HG03457 (cell line): ENCODE data around the gene PLXDC1.

Experiments
- ATAC-seq: cut with Tn5 transposase; IDR thresholded peaks from one replicate; pipeline ENCODE4 v1.9.1; 2021; ENCODE audit warnings: moderate number of reproducible peaks; ENCODE audit not compliant: unreplicated experiment

The PLXDC1 gene

DNA sequence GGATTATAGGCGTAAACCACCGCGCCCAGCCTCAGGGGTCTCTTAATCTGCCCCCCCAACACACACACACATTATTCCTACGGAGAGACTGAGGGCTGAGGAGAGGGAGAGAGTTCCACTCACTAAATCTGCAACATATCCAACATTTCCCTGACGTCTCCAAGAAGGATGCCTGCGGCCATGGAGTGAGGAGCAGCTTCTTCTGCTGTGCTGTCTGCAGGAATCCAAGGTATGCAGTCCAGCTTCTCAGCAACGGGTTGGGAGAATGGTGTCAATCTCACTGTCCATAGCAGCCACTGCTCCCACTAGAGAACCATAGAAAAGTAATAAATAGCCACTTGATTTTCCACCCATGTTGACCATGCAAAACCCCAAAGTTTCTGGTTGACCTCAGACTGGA lies 5.1 kb upstream of the PLXDC1 start:
- ATAC-seq, result no peak

DNA sequence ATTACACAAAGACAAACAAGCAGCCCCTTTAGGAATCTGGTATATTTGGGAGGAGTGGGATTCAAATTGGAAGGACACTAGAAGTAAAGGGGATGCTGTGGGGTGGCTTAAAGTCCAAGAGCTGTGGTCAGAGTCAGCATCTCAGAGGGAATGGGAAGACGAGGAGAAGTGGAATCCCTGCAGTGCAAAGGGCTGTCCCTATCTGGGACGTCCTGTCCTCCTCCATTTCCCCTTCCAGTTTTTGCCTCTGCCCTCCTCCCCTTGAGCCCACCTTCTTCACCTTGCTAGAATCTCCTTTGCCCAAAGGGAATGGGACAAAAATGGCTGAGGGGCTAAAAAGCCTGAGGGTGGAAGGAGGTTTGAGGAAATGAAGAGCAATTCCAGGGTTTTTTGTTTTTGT lies 4.2 kb upstream of the PLXDC1 start:
- ATAC-seq, result no peak

DNA sequence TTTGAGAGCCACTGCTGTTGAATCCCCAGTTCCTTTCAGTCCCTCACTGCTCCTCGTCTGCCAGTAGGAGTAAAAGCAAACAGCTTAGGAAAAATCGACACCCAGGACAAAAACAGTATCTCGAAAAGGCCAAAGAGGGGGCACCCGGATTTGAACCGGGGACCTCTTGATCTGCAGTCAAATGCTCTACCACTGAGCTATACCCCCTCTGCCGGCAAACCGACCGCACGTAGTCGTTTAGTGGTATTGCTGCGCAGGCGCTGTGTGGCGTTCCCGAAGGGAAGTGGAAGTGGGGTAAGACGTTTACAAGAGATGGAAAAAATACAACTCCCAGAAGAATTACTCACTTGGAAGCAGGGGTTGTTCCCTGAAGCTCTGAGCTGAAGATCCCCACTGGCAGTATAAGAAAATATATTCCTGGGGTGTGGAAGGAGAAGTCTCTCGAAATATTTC lies 2.2 kb upstream of the PLXDC1 start:
- ATAC-seq, result no peak

DNA sequence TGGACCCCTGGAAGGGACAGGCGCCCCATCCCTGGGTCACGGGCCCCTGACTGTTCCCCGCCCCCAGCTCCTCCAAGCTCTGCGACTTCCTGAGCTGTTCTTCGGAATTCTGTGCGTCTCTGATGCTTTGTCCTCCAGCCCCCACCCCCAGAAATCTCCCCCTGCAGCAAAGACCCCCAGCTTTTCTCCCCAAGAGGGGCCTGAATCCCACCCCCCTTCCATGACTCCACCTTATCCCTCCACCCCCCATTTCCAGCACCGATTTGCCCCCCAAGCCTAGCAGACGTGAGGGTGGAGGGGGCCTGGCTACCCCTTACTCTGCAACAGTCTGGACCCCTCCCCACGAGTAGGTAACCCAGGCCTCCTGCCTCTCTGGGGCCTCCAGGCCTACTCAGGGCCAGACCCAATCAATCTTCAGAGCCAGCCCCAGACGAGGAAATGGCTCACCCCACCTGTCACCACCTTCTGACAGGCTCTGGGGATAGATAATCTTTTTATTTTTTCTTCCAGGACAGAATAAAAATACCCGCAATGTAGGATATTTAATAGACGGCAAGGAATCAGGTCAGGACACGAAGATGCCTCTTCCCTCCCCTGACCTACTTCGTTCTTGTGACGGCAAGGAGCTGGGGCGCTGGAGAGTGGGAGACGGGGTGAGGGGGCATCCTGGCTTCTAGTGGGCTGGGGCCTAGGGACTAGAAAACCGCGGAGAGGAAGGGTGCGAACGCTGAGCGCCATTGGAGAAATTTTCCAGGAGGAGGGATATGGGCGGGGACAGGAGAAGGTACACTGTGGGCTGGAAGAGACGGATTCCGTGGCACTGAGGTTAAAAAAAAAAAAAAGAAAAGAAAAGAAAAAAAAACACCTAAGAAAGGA lies 744 bp upstream of the PLXDC1 start:
- ATAC-seq, result no peak

DNA sequence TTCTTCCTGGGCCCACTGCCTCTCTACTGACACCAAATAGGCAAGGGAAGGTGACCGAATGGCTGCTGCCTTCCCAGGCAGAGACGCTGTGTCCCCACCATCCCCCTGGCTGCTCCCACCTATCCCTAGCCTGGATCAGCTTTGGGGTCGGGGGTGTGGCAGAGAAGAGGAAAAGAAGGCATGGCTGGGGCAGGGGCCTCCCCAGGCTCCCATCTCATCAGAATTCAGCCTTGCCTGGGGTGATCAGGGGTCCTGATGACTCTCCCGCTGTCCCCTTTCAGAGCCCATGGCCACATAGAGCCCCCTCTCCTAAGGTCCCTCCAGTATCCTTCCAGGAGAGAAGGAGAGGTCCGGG lies 665 bp downstream of the PLXDC1 start:
- ATAC-seq, result no peak

DNA sequence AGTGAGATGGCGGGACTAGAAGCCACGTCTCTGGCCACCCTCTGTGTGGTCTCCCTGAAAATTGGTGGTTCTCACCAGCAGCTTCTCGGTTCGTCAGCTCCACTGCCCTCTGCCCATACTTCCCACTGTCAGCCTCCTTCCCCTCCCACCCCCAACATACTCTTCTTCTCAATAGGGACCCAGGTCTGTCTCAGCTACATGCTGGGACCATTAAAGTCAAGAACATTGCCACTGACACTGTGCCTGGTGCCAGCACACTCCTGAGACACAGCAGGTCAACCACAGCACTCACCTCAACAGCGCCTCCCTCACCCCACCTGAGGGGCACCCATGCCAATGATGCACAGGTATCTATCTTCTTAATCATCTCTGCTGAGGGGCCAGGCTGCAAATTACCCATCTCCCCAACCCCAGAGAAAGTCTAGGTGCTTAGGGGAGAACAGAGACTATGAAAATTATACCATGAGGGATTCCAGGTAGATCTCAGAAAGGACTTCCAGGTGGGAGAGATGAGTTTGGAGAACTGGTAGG lies 1.3 kb downstream of the PLXDC1 start:
- no peak for ATAC-seq

DNA sequence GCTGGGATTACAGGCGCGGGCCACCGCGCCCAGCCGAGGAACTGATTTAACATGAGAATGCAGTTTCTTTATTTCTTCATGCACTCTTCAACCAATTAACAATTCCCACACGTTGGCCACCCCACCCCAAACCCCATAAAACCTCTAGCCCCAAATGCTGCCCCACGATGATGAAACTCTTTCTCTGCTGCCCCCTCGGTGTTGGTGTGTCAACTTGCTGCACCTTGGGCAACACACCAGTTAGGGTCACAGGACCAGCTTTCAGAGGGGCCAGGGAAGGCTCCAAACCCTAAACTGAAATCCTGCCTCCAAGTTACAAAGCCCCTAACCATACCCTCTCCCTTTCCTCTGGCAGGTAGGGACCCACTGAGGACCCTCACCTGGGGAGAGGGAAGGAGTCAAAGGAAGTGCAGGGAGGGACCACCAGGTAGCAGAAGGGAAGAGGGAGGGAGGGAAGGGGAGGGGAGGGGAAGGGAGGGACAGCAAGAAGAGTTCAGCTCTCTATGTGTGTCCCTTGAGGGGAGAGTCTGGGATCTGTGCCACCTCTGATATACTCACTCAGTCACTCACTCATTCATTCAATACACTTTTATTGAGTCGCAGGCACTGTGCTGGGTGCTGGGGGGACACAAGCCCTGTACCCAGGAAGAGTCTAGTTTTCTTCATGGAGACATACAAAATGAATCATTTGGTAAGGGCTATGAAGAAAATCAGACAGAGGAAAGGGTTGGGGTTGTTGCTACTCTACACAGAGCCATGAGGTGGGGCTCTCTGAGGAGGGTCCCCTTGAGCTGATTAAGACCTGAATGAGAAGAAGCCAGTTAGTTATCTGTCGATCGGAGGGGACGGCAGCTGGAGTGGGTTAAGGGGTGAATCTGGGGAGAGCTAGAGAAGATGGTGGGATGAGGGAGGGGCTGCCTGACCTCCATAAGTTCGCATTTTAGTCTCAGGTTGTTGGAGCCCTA lies 3.9 kb downstream of the PLXDC1 start:
- ATAC-seq, result no peak

DNA sequence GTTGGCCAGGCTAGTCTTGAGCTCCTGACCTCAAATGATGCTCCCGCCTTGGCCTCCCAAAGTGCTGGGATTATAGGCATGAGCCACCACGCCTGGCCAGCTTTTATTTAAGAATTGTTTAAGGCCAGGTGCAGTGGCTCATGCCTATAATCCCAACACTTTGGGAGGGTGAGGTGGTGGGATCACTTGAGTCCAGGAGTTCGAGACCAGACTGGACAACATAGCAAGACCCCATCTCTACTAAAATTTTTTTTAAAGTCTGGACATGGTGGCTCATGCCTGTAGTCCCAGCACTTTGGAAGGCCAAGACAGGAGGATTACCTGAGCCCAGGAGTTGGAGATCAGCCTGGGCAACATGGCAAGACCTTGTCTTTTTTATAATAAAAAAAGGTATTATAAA lies 5.2 kb downstream of the PLXDC1 start:
- ATAC-seq, result no peak

DNA sequence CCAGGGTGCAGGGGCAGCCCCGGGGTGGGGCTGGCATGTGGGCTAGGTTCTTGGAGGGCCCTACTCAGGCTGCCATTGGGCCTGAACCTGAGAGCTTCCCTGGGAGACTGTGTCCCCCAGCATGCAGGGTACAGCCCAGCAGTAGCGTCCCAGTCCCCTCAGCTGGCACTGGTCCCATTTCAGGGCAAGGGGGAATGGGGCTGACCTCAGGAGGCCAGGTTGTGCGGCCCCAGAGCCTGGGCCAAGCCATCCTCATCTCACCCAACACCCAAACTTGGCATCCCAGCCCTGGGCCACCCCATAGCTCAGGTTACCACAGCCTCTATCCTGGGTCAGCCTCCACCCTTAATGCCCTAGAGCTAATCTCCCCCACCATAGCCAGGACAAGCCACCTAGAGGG lies 6.3 kb downstream of the PLXDC1 start:
- ATAC-seq, result no peak

DNA sequence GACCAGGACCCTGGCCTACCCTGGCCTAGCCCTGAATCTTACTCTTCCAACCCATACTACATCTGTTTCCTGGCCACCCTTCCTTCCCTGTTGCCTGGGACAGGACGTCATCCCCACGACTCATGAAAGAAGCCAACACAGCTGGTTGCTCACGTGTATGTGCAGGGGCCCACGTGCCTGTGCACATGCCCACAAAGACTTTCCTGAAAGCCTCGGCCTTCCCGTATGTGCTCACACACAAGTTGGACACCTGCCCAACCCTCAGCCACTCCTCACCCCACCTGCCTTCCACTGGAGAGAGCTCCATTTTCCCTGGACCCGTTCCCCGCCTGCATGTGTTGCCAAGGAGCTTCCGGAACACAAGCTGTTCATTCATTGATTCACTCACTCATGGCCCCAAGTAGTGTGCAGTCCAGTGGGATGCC lies 7.0 kb downstream of the PLXDC1 start:
- no peak for ATAC-seq

DNA sequence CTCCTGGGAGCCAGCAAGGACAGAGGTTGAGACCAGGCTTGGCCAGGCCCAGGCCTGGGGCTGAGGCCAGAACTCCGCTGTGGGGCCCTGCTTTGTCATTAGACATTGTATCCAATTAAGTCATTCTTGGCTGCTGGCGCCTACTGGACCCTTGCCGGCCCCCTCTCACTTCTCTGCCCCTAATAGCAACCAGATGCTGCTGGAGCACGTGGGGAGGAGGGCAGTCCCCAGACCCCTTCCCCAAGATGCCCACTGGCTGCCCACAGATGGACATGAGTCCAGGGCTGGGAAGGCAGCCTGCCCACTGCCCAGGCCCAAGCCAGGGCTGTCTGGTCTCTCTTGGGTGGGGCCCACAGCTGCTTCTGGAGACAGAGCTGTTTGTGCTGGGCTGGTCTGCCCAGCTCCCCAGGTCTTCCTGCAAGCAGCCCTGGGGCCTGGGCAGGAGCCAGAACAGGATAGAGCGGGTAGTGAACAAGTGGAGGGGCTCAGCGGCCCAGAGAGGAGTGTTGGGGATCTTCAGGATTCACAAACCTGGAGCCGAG lies 7.8 kb downstream of the PLXDC1 start:
- no peak for ATAC-seq

DNA sequence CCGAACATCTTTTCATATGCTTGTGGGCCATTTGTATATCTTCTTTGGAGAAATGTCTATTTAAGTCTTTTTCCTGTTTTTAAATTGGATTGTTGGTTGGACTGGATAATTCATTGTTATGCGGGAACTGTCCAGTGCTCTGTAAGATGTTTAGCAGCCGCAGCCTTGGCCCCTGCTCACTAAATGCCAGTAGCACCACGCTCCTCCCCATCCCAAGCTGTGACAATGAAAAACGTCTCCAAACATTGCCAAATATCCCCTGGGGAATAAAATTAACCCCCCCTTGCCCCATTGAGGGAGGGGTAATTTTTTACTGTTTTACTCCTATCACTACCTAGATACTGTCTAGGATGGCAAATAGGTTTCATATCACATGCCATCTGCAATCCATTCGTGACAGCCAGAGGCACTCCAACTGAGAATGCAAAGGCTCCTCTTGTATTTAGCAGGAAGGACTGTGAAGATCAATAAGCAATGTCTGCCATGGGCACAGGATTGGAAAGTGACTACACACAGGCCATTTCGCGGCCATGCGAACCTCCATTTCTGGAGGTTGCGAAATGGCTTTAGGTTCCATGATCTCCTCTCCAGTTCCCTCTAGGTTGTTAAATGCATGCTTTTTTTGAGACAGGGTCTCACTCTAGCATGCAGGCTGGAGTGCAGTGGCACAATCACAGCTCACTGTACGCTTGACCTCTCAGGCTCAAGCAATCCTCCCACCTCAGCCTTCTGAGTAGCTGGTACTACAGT lies 9.3 kb downstream of the PLXDC1 start:
- no peak for ATAC-seq

DNA sequence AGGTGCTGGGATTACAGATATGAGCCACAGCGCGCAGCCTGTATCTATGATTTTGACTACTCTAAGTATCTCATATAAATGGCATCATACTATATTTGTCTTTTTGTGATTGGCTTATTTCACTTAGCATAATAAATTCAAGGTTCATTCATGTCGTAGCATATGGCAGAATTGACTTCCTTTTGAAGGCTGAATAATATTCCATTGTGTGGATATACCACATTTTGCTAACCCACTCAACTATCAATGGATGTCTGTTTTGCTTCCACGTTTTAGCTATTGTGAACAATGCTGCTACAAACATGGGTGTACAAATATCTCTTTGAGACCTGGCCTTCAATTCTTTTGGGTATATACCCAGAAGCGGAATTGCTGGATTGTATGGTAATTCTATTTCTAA lies 10.1 kb downstream of the PLXDC1 start:
- no peak for ATAC-seq

DNA sequence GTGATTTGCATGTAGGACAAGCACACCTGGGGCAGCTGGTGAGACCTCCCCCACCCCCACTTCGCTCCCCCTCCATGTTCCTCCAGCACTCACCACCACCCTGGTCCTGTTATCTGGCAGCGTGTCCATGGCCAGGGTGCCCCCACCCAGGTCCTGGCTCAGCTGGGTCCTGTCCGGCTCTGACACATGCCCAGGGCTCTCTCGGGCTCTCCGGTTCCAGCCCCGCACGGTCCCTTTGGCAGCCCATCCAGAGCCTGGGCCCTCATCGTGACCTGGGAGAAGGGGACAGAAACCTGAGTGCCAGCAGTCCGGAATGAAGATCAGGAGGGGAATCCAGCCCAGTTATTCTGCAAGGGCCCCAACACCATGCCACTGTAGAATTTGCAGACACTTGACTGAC lies 11.9 kb downstream of the PLXDC1 start:
- no peak for ATAC-seq

DNA sequence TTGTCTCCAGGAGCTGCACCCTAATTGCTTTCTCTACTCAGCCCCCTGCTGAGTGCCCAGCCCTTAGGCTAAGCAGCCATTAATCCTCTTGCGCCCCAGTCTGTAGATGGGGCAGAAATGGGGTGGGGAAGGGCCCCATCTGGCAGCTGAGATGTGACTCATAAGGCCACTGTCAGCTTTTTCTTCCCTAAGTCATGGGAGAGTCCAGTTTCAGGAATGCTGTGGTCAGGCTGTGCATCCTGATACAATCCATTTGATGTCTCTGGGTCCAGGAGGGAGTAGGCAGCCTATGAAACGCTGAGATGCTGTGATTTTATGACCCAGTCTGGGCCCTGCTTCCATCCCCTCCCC lies 12.3 kb downstream of the PLXDC1 start:
- no peak for ATAC-seq

DNA sequence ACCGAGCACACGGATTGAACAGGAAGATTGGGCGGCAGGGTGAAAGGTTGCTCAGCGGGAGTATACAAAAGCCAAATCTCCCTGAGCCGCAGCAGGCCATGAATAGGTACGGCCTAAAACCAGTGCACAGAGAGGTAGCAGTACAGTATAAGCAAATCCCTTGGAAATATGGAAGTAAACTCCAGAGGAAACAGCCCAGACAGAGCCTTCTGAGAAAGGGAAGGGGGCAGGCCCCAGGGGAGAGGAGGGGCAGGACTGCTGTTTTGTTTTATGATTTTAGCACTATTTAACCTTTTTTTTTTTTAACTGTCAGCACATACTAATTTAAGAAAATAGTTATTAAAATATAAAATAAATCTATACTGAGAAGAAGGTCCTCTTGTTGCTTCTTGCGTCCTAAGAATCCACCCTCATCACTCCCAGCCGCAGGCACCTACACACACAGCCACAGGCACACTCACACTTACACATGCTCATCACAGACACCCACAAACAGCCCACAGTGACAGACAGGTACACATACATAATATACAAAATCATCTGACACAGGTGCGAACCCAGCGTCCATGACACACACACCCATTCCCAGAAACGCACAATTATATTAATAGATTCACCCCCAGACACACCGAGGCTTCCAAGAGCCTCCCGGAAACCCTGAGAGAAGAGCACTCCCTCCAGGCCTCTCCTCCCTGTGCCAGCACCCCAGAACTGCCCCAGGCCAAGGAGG lies 12.8 kb downstream of the PLXDC1 start:
- no peak for ATAC-seq

DNA sequence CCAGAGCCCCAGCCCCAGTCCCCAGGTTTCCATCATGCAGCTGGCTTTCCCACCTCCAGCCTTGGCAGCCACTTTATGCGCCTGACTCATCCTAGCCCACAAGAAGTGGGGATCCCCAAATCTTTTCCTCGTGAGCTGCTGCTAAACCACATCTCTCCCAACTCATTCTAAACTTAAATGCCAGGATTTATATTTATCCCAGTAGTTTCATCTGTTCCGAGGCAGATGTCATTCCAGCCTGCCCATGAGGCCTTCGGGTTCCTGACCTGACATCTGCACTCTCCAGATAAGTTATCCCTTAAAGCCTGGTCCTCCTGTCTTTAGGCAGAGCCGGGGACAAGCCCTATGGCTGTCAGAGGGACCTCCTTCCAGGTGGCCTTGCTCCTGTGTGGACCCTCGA lies 16.6 kb downstream of the PLXDC1 start:
- no peak for ATAC-seq

DNA sequence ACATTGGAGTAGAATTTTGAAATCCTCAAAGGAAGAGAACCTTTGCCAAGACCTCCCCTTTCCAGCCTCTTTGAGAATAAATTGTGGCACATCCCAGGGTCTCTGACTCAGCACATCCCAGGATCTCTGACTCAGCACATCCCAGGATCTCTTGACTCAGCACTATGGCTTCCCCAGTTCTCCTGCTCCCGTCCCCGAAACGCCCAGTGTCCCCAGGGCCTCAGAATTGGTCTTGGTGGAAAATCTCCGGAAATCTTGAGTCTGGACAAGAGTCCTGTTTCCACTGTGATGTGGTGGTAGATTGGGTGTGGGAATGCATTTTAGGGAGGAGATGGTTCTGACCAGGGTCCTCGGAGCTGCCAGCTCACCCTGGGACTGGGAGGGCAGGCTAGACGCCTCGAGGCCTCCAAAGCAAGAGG lies 19.2 kb downstream of the PLXDC1 start:
- no peak for ATAC-seq

DNA sequence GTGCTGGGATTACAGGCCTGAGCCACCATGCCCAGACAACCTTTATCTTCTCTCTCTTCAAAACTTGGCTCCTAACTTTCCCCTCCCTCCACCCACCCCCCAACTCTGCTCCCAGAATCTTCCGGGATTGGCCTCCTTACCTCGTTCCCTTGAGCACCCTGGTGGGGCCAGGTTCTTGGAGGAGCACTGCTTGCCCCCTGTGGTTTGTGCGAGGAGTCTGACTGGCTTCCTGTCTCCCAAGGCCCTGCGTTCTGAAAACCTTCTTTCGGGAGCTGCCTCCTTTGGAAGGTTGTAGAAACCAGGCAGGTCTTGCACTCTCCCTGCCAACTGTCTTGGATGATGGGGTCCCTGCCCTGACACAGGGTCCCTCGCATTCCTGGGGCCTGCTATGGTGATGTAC lies 19.8 kb downstream of the PLXDC1 start:
- no peak for ATAC-seq

DNA sequence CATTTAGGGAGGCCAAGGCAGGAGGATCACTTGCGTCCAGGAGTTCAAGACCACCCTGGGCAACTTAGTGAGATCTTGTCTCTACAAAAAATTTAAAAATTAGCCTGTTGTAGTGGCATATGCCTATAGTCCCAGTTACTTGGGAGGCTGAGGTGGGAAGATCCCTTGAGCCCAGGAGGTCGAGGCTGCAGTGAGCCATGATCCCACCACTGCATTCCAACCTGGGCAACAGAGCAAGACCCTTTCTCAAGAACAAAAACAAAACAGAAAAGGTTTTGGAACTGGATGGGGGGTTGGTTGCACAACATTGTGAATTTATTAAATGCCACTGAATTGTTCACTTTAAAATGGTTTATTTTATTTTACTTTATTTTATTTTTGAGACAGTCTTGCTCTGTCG lies 21.2 kb downstream of the PLXDC1 start:
- ATAC-seq, result no peak
